Tibial nerve (tissue), 3 donors: ENCODE measurements around the gene UTP14A.
"Not testable (repeated sequence)": the region's sequence is repeated elsewhere in the genome, so short reads cannot be mapped to it uniquely, and the experiment has no call there.

ENCODE experiments used
- POLR2A ChIP-seq, 2 donors: fragments of 450-650 bp; IDR thresholded peaks; one replicate each; pipeline ENCODE4 v1.6.1; 2017; ENCODE audit warnings: antibody characterized with exemption in 2 of 2, mild to moderate bottlenecking in 2 of 2, moderate library complexity in 2 of 2
- TF ChIP-seq, protein P1 (sequence below), 5 experiments: fragments of 200-600 bp in 3 of 5; fragments of 450-650 bp in 2 of 5; sonication (generic) in 3 of 5; IDR thresholded peaks; one replicate each; pipeline ENCODE4 v1.5.1; 2016 to 2019; ENCODE audit warnings: antibody characterized with exemption in 5 of 5, mild to moderate bottlenecking in 3 of 5, moderate library complexity in 2 of 5

GRCh38 chrX:129866321-129866720, 39.6 kb upstream of the UTP14A start:
- TF ChIP-seq, protein P1, sequence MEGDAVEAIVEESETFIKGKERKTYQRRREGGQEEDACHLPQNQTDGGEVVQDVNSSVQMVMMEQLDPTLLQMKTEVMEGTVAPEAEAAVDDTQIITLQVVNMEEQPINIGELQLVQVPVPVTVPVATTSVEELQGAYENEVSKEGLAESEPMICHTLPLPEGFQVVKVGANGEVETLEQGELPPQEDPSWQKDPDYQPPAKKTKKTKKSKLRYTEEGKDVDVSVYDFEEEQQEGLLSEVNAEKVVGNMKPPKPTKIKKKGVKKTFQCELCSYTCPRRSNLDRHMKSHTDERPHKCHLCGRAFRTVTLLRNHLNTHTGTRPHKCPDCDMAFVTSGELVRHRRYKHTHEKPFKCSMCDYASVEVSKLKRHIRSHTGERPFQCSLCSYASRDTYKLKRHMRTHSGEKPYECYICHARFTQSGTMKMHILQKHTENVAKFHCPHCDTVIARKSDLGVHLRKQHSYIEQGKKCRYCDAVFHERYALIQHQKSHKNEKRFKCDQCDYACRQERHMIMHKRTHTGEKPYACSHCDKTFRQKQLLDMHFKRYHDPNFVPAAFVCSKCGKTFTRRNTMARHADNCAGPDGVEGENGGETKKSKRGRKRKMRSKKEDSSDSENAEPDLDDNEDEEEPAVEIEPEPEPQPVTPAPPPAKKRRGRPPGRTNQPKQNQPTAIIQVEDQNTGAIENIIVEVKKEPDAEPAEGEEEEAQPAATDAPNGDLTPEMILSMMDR (IDR thresholded peaks at IDR 0.05) = not testable (repeated sequence)
- TF ChIP-seq POLR2A (IDR thresholded peaks at IDR 0.05) = not testable (repeated sequence)
